A549 (cell line): ENCODE results near the gene SMIM9.

Experiments
- BHLHE40 ChIP-seq: IDR thresholded peaks from 2 replicates; pipeline ENCODE4 v1.6.1; 2012; ENCODE audit warnings: low read depth, low read length, inconsistent platforms
- CTCF ChIP-seq: fragments of >200 bp; sonication (Bioruptor Twin); formaldehyde crosslinking; IDR thresholded peaks from 3 replicates; pipeline ENCODE4 v1.5.1; 2016
- NFE2L2 ChIP-seq: fragments of 150-350 bp; conservative IDR thresholded peaks from 2 replicates; pipeline ENCODE4 v1.6.1; 2014; ENCODE audit warnings: low read length
- PHF8 ChIP-seq: fragments of 200-600 bp; sonication (generic); IDR thresholded peaks from 2 replicates; pipeline ENCODE4 v1.6.1; 2016; ENCODE audit warnings: low read depth, mild to moderate bottlenecking, antibody characterized with exemption, moderate library complexity, borderline replicate concordance
- RCOR1 ChIP-seq: fragments of 150-350 bp; IDR thresholded peaks from 2 replicates; pipeline ENCODE4 v1.6.1; 2014; ENCODE audit warnings: antibody characterized with exemption, low read length, low read depth
- REST ChIP-seq: fragments of 200-600 bp; sonication (generic); IDR thresholded peaks from 2 replicates; pipeline ENCODE4 v1.6.1; 2016; ENCODE audit warnings: antibody characterized with exemption, mild to moderate bottlenecking, moderate library complexity
- SREBF2 ChIP-seq: fragments of 450-650 bp; IDR thresholded peaks from 2 replicates; pipeline ENCODE4 v1.6.1; 2014; ENCODE audit warnings: mild to moderate bottlenecking, moderate library complexity
- ZNF302 ChIP-seq: fragments of 250-450 bp; sonication (Bioruptor Pico); IDR thresholded peaks from 2 replicates; pipeline ENCODE4 v1.9.0; 2021; ENCODE audit warnings: inconsistent platforms, mild to moderate bottlenecking, moderate library complexity

- TF ChIP-seq REST (no peak), CTCF (no peak), PHF8 (no peak), BHLHE40 (no peak), ZNF302 (CRISPR knock-in tag) (no peak), RCOR1 (no peak), NFE2L2 (no peak), SREBF2 (no peak)
Observed at GRCh38 chrX:154774622-154775021, 59.8 kb downstream of the SMIM9 start.
